Liver (tissue), 9 donors: ENCODE data around the gene YIPF1. TPM values are rescaled to one million over a fixed set of nuclear protein-coding genes. Genes with fewer than 3 reads are reported as not detected.

Source experiments
- DNase-seq: peaks from one replicate; pipeline ENCODE4 v3.0.0-alpha.2; 2017; ENCODE audit warnings: low spot score
- H3K27ac ChIP-seq, 2 donors: one replicate each; pipeline ENCODE4 v1.7.0; 2013; ENCODE audit warnings: inconsistent platforms in 2 of 2, low read length in 2 of 2, control low read depth in 1 of 2, low read depth in 1 of 2, mild to moderate bottlenecking in 1 of 2
- H3K27me3 ChIP-seq, 4 donors: one replicate each; pipeline versions ENCODE4 v1.6.1 to v1.7.0; 2013; ENCODE audit warnings: low read length in 3 of 4, inconsistent platforms in 1 of 4, mild to moderate bottlenecking in 1 of 4, moderate library complexity in 1 of 4; ENCODE audit not compliant: control insufficient read depth in 4 of 4, insufficient read depth in 4 of 4
- H3K36me3 ChIP-seq, 4 donors: one replicate each; pipeline versions ENCODE4 v1.6.1 to v1.7.0; 2013; ENCODE audit warnings: low read length in 3 of 4, mild to moderate bottlenecking in 3 of 4, low read depth in 1 of 4, moderate library complexity in 1 of 4; ENCODE audit not compliant: control insufficient read depth in 4 of 4, insufficient read depth in 3 of 4
- H3K4me1 ChIP-seq, 4 donors: one replicate each; pipeline versions ENCODE4 v1.6.1 to v1.7.0; 2013; ENCODE audit warnings: low read length in 3 of 4, mild to moderate bottlenecking in 3 of 4, moderate library complexity in 1 of 4; ENCODE audit not compliant: control insufficient read depth in 4 of 4, insufficient read depth in 4 of 4
- H3K4me3 ChIP-seq, 3 donors: one replicate each; pipeline versions ENCODE4 v1.6.1 to v1.7.0; 2013; ENCODE audit warnings: low read length in 3 of 3, control low read depth in 1 of 3, low read depth in 1 of 3, mild to moderate bottlenecking in 1 of 3
- H3K9ac ChIP-seq, 2 donors: one replicate each; pipeline ENCODE4 v1.7.0; 2013; ENCODE audit warnings: low read length in 2 of 2, mild to moderate bottlenecking in 2 of 2, moderate library complexity in 2 of 2, control low read depth in 1 of 2, low read depth in 1 of 2
- H3K9me3 ChIP-seq, 4 donors: one replicate each; pipeline versions ENCODE4 v1.6.1 to v1.7.0; 2013; ENCODE audit warnings: low read length in 3 of 4; ENCODE audit not compliant: control insufficient read depth in 4 of 4
- ATF3 ChIP-seq: IDR thresholded peaks from 2 replicates; pipeline ENCODE4 v1.6.1; 2016; ENCODE audit warnings: antibody characterized with exemption
- CTCF ChIP-seq: fragments of 150-350 bp; IDR thresholded peaks from 2 replicates; pipeline ENCODE4 v1.5.1; 2017; ENCODE audit warnings: improper control_type of control experiment, low read depth, low read length; ENCODE audit not compliant: missing input control
- EGR1 ChIP-seq, 2 donors: IDR thresholded peaks; 2 replicates each; pipeline ENCODE4 v1.6.1; 2016 to 2018; ENCODE audit warnings: antibody characterized with exemption in 2 of 2, low read depth in 2 of 2
- FOXA1 ChIP-seq: IDR thresholded peaks from 2 replicates; pipeline ENCODE4 v1.6.1; 2016; ENCODE audit warnings: antibody characterized with exemption
- FOXA2 ChIP-seq: IDR thresholded peaks from 2 replicates; pipeline ENCODE4 v1.6.1; 2016; ENCODE audit warnings: antibody characterized with exemption
- GABPA ChIP-seq, 2 donors: IDR thresholded peaks in 1 of 2; conservative IDR thresholded peaks in 1 of 2; 2 replicates each; pipeline ENCODE4 v1.6.1; 2016; ENCODE audit warnings: antibody characterized with exemption in 2 of 2, mild to moderate bottlenecking in 1 of 2, moderate library complexity in 1 of 2
- HNF4A ChIP-seq, 2 donors: conservative IDR thresholded peaks; 2 replicates each; pipeline ENCODE4 v1.6.1; 2016; ENCODE audit warnings: antibody characterized with exemption in 2 of 2, mild to moderate bottlenecking in 2 of 2
- HNF4G ChIP-seq: IDR thresholded peaks from 2 replicates; pipeline ENCODE4 v1.6.1; 2016; ENCODE audit warnings: antibody characterized with exemption
- JUND ChIP-seq, 2 donors: IDR thresholded peaks; 2 replicates each; pipeline ENCODE4 v1.6.1; 2016; ENCODE audit warnings: antibody characterized with exemption in 2 of 2
- MAX ChIP-seq: IDR thresholded peaks from 2 replicates; pipeline ENCODE4 v1.6.1; 2016; ENCODE audit warnings: antibody characterized with exemption
- NR2F2 ChIP-seq: IDR thresholded peaks from 2 replicates; pipeline ENCODE4 v1.6.1; 2016; ENCODE audit warnings: antibody characterized with exemption
- RAD21 ChIP-seq, 2 donors: IDR thresholded peaks; 2 replicates each; pipeline ENCODE4 v1.6.1; 2016; ENCODE audit warnings: antibody characterized with exemption in 2 of 2, mild to moderate bottlenecking in 2 of 2
- RXRA ChIP-seq, 2 donors: IDR thresholded peaks; 2 replicates each; pipeline ENCODE4 v1.6.1; 2017 to 2018; ENCODE audit warnings: antibody characterized with exemption in 2 of 2, mild to moderate bottlenecking in 1 of 2
- SP1 ChIP-seq: IDR thresholded peaks from 2 replicates; pipeline ENCODE4 v1.6.1; 2018; ENCODE audit warnings: antibody characterized with exemption, mild to moderate bottlenecking
- TAF1 ChIP-seq: conservative IDR thresholded peaks from 2 replicates; pipeline ENCODE4 v1.6.1; 2016; ENCODE audit warnings: antibody characterized with exemption, mild to moderate bottlenecking
- YY1 ChIP-seq: IDR thresholded peaks from 2 replicates; pipeline ENCODE4 v1.6.1; 2016; ENCODE audit warnings: antibody characterized with exemption, mild to moderate bottlenecking
- ZBTB33 ChIP-seq: IDR thresholded peaks from 2 replicates; pipeline ENCODE4 v1.6.1; 2016; ENCODE audit warnings: antibody characterized with exemption
- WGBS: extraction: QIAGEN DNeasy Blood & Tissue Kit; methylation state at CpG from one replicate; pipeline ENCODE4 v1.1.7; 2013; 5-methylcytosine and 5-hydroxymethylcytosine counted together
- polyA plus RNA-seq, 2 donors: library from polyadenylated mRNA; stranded (reverse) in 1 of 2; unstranded in 1 of 2; fragments of 200-250 nt in 1 of 2; fragments of >200 nt in 1 of 2; fragmentation: Nextera tagmentation in 1 of 2; extraction: Ambion mirVana in 1 of 2; gene quantifications; one replicate each; pipeline versions ENCODE4 v1.2.1 to v1.2.3, GENCODE V29; 2013 to 2015
- total RNA-seq, 2 donors: library from RNA; depleted of rRNA; stranded (reverse); fragments of >200 nt; gene quantifications; one replicate each; pipeline ENCODE4 v1.2.3, GENCODE V29; 2014
- TF ChIP-seq, protein P1 (sequence below): IDR thresholded peaks from 2 replicates; pipeline ENCODE4 v1.6.1; 2016; ENCODE audit warnings: antibody characterized with exemption, mild to moderate bottlenecking
- donor health status: healthy.
- donor health status: healthy.
- donor health status: healthy.
- donor health status: healthy.
- donor health status: healthy.

YIPF1 gene
- total and polyA plus RNA-seq, 4 donors, result 19.9 to 29.6 (median 28.1) TPM

GRCh38 chr1:53895421-53895820 is 5.8 kb upstream of the YIPF1 start:
- DNase-seq, result no peak
- H3K9ac ChIP-seq, result peak overlapping the region; percentile 73 to 74
- H3K27me3 ChIP-seq, result no peaks in the 10 kb centered on the region
- TF ChIP-seq JUND (IDR thresholded peaks at IDR 0.05) (no peak), SP1 (no peak), ATF3 (no peak), CTCF (no peak), HNF4A (conservative IDR thresholded peaks at IDR 0.05) (no peak), FOXA2 (no peak), RXRA (IDR thresholded peaks at IDR 0.05) (no peak), RAD21 (IDR thresholded peaks at IDR 0.05) (no peak), HNF4G (no peak)
- H3K9me3 ChIP-seq, result no peaks in the 10 kb centered on the region
- H3K27ac ChIP-seq, result peak overlapping the region; percentile 63 to 78
- H3K4me3 ChIP-seq, result peak overlapping the region; percentile 2 to 84 (median 84)
- WGBS, result 33% methylated on average over 6 of the region's 6 CpGs
- peaks cover 10 to 55% (median 47%) of the 10 kb centered on the region in 4 donors for H3K4me1 ChIP-seq
- no peaks in the 10 kb centered on the region for H3K36me3 ChIP-seq

- Histone ChIP-seq H3K27me3 (no peaks in the 10 kb centered on the region), H3K9me3 (no peaks in the 10 kb centered on the region), H3K36me3 (no peaks in the 10 kb centered on the region), H3K9ac (peak overlapping the region; percentile 8 to 20), H3K4me3 (peak overlapping the region; percentile 32 to 84 (median 84)), H3K4me1 (peaks cover 8 to 52% (median 43%) of the 10 kb centered on the region in 4 donors), H3K27ac (peak overlapping the region; percentile 63 to 78)
- no peak for DNase-seq
- 45% methylated on average over 5 of the region's 5 CpGs for WGBS
- TF ChIP-seq MAX (no peak), HNF4A (conservative IDR thresholded peaks at IDR 0.05) (peak; percentile 10 to 47)
Measured at GRCh38 chr1:53894644-53895043, 5.0 kb upstream of the YIPF1 start.

GRCh38 chr1:53893999-53894636 is 4.5 kb upstream of the YIPF1 start, which contains the start of gene DIO1:
DIO1 (plus strand) TSS chr1:53894187; CDS start chr1:53894211, 24 bp downstream.
- Histone ChIP-seq H3K4me1 (peaks cover 8 to 50% (median 41%) of the 10 kb centered on the region in 4 donors), H3K36me3 (no peaks in the 10 kb centered on the region), H3K9me3 (no peaks in the 10 kb centered on the region), H3K4me3 (peak within 1 kb of the TSS; percentile 32 to 84 (median 84)), H3K27me3 (no peaks in the 10 kb centered on the region), H3K9ac (peak within 1 kb of the TSS; percentile 8 to 20), H3K27ac (peak within 1 kb of the TSS; percentile 63 to 78)
- DNase-seq, result peak; percentile 62
- 40% methylated on average over 14 of the region's 14 CpGs for WGBS
- peak; percentile 79 to 88 for TF ChIP-seq RXRA (IDR thresholded peaks at IDR 0.05)
- peak in 1 of 2 donors; percentile 35 for TF ChIP-seq JUND (IDR thresholded peaks at IDR 0.05)
- peak; percentile 46 for TF ChIP-seq MAX
- no peak for TF ChIP-seq ATF3
- no peak for TF ChIP-seq HNF4G
- TF ChIP-seq RAD21 (IDR thresholded peaks at IDR 0.05), result peak; percentile 25 to 37
- no peak for TF ChIP-seq FOXA1
- peak in 1 of 2 donors; percentile 27 for TF ChIP-seq EGR1 (IDR thresholded peaks at IDR 0.05; ENCODE audit: low read depth in 2 of 2)
- peak; percentile 43 for TF ChIP-seq FOXA2
- TF ChIP-seq HNF4A (conservative IDR thresholded peaks at IDR 0.05), result peak; percentile 66 to 73
- TF ChIP-seq, protein P1, sequence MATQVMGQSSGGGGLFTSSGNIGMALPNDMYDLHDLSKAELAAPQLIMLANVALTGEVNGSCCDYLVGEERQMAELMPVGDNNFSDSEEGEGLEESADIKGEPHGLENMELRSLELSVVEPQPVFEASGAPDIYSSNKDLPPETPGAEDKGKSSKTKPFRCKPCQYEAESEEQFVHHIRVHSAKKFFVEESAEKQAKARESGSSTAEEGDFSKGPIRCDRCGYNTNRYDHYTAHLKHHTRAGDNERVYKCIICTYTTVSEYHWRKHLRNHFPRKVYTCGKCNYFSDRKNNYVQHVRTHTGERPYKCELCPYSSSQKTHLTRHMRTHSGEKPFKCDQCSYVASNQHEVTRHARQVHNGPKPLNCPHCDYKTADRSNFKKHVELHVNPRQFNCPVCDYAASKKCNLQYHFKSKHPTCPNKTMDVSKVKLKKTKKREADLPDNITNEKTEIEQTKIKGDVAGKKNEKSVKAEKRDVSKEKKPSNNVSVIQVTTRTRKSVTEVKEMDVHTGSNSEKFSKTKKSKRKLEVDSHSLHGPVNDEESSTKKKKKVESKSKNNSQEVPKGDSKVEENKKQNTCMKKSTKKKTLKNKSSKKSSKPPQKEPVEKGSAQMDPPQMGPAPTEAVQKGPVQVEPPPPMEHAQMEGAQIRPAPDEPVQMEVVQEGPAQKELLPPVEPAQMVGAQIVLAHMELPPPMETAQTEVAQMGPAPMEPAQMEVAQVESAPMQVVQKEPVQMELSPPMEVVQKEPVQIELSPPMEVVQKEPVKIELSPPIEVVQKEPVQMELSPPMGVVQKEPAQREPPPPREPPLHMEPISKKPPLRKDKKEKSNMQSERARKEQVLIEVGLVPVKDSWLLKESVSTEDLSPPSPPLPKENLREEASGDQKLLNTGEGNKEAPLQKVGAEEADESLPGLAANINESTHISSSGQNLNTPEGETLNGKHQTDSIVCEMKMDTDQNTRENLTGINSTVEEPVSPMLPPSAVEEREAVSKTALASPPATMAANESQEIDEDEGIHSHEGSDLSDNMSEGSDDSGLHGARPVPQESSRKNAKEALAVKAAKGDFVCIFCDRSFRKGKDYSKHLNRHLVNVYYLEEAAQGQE, result peak; percentile 83
- peak; percentile 98 for TF ChIP-seq TAF1
- TF ChIP-seq ZBTB33, result no peak
- no peak for TF ChIP-seq GABPA (IDR thresholded peaks at IDR 0.05 in 1 of 2, conservative IDR thresholded peaks at IDR 0.05 in 1 of 2)
- TF ChIP-seq YY1, result peak; percentile 57
- no peak for TF ChIP-seq NR2F2
- peak; percentile 62 for TF ChIP-seq SP1
